ENCODE data around the gene EXOC6.

EXOC6 gene

GRCh38 chr10:93027508-93027907 lies 179.2 kb downstream of the EXOC6 start:
- no peak for DNase-seq

GRCh38 chr10:93028883-93029282 lies 180.6 kb downstream of the EXOC6 start:
- DNase-seq: no peak

DNA sequence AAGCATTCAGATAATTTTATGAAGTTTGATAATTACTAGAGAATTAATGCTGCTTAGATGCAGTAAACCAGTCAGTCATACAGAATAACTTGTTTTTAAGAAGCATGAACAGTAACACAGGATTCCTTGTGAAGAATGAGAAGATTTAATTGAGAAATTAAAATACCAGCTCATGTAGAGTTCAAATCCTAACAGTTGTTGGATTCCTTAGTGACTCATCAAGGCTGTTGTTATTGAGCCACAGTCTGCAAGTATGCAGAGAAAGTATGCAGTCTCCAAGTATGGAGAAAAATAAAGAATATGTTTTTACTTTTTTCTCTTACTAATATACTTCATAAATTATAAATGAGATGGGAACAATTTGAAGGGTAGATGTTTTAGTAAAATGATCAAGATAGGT lies 182.1 kb downstream of the EXOC6 start:
- DNase-seq: no peak

- no peak for DNase-seq
These were observed 183.9 kb downstream of the EXOC6 start for GRCh38 chr10:93032105-93032808.

DNA sequence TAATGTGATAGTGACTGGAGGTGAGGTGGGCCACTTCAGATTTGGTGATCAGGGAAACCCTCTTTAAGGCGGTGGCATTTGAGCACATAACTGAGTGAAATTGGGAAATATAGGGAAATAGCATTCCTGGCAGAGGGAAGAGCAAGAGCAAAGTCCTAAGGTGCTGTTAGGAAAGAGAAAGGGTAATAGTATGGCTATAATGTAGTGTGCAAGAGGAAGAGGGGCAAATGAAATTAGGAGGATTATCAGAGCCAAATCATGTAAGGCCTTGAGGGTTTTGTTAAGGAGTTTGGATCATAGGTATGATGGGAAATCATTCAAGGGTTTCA lies 184.5 kb downstream of the EXOC6 start:
- DNase-seq: no peak

- DNase-seq: no peak
These were observed 186.1 kb downstream of the EXOC6 start for GRCh38 chr10:93034426-93034825.

DNA sequence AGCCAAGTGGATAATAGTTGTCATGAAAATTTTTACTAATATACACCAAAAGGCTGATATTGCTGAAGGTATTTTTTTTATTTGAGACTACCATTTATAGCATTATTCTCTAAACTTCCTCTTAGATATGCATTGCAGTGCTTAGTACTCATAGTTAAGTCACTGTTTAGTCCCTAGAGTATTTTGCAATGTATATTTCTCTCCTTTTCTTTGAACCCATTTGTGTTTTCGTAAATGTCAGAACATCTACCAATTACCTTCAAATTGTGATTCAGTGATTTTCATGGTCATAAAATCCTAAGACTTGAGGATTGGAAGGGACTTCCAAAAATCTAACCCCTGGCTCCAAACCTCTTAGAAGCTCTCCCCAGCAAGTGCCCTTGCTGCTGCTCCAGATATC lies 190.8 kb downstream of the EXOC6 start:
- DNase-seq: no peak

DNA sequence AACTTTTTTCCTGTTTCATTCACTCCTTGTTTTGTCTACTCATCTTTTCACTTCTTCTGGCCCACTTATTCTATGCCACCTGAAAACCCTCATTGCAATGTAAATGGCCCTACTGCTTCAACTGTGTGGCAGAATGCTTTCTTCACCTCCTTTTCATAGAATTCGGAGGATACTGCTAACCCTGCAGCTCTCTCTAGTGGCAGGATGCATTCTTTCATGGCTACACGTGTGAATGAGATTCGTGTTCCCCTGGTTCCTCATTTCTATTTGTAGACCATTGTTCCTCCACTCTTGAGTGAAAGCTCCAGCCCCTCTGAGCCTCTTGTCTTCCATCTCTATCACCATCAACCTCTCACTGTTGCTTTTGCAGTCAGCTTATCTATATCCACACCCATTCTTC lies 191.4 kb downstream of the EXOC6 start:
- peak in 1 of 2 experiments; percentile 31 for DNase-seq

GRCh38 chr10:93054486-93054885 lies 206.2 kb downstream of the EXOC6 start:
- DNase-seq: no peak

DNA sequence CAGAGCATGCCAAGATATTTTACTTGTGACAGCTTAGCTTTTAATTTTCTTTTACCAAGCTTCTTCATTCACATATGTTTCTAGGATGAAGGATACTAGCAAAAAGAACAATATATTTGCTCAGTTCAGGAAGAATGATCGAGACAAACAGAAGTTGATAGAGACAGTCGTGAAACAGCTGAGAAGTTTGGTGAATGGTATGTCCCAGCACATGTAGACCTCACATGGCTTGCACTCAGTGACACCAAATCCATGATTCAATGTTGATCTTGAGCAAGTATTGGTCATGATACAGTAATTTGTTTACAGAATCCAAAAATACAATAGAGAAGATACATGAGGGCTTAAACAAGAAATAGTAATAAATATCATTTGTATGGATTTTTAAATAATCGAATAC lies 209.8 kb downstream of the EXOC6 start:
- DNase-seq: peak in 1 of 2 experiments; percentile 8

DNA sequence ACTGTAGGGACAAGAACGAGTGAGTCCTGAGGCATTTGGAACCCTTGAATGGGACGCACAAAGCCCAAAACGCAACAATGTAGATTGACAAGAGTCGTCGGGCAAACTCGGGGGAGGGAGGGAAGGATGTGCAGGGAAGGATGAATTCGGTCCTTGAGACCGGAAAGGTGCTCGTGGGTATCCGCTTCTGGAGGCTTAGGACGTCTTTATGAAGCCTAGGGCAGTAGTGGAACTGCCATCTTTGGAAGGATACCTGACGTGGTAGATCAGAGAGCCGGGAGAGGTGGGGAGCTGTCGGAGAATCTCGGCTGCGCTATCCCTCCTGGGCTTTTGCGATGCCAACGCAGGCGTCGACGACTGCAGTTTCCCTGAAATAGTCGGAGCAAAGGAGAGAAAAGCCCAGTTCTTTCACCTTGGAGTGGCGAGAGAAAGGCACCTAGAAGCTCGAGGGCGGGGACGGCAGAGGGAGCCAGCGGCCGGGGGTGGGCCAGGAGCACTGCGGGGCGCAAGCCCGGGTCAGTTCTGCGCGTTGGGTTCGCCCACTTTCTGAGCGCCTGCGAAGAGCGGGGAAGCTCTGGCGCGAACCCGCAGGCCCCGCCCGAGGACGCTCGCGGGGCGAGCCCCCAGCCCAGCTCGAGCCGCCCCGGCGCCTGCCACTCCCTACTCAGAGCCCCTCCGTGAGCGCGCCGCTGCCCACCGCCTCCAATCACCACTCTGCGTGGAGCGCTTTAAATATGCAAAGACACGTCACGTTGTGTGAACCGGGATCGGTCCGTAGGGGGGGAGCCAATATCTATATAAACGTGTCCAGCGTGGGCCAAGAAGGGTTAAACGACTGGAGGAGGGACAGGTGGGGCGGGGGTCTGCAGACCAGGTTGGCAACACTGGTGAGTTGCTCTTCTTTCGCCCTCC lies 211.9 kb downstream of the EXOC6 start, which contains the start of gene CYP26C1:
Gene CYP26C1, plus strand, starts transcription at position 824 of the 912 bp plus-strand sequence. CDS start 466 bp downstream, outside the sequence.
- no peak for DNase-seq

DNA sequence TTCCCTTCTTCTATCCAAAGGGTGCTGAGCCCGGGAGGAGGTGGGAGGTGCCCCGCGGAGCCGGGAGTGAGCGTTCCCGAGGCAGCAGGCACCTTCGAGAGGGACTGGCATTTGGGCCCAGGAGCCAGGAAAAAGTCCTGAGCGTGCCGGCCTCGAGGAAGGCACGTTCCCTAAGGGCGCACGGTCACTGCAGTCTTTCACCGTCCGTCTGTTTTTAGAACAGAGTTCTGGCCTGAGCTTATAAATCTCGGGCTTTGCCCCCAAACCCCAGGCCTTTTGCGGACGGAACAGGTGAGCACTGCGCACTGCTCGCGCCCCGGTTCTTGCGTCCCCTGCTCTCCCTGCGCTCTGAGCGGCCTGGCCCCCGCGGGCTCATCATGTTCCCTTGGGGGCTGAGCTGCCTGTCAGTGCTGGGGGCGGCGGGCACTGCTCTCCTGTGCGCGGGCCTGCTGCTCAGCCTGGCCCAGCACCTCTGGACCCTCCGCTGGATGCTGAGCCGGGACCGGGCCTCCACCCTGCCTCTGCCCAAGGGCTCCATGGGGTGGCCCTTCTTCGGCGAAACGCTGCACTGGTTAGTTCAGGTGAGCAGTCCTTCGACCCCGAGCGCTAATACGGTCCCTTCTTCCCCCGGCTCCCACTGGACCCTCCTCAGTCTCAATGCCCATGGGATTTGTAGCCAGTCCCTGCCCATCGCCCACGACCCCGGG lies 212.7 kb downstream of the EXOC6 start:
- no peak for DNase-seq

DNA sequence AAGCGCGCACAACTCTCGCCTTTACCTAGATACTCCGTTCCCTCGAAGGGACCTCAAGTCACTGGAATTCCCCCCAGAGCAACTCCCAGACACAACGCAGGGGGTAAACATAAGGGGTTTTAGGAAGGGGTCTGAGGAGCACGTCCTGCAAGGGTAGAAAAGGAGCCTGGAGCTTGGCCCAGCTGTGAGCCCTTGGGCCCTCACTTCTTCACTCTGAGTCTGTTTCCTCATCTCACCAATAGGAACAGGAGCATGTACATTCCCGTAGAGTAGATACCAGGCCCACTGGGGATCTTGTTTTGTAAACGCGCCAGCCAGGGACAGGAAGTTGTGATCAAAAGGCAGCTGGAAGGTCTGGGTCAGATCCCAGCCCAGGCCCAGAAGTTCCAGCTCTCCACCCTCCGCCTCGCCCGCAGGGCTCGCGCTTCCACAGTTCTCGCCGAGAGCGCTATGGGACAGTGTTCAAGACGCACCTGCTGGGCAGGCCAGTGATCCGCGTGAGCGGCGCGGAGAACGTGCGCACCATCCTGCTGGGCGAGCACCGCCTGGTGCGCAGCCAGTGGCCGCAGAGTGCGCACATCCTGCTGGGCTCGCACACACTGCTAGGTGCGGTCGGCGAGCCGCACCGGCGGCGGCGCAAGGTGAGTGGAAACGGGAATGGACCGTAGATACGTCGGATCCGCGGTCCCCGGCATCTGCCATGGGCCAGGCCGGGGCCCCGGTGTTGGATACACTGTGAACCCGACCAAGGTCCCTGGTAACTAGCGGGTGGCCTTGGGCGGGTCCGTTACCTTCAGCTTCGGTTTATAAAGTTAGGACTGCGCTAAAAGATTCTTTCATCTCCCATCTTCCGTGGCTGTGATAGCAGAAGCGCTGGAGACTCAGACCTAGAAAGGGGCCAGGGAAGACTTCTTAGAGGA lies 213.5 kb downstream of the EXOC6 start:
- DNase-seq: no peak

GRCh38 chr10:93062514-93063143 lies 214.3 kb downstream of the EXOC6 start:
- no peak for DNase-seq

DNA sequence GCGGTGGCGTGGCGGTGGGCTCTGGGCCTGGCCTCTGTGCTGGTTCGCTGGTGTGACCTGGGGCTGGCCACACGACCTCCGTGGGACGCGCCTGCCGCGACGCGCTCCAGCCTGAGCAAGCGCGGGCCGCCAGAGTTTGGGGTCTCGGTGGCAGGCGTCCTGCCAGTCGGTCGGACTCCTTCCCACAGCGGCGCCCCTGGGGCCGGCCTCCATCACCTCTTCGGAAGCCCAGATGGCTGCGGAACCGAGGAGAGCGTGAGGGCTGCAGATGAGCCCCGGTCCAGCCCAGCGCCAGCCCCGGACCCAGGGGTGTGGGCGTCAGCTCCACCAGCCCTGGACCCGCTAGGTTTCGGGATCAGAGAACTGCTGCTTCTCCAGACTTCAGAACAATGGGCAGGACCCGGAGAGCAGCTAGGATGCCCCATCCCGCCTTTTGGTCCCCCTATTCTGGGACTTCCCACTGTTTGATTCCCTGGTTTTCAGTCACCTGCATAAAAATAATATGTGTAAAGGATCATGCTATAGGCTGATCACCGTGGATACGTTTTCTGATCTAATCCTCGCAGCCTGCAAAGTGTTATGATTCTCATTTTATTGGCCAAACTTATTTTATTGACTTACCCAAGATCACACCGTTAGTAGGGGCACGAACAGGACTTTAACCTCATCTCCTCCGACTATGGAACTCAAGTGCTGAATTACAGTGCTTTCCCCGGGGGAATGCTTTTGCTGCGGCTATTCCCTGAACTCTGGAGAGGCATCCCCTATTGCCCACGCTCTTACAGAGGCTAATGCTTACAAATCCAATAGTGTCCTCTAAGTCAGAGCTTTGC lies 215.0 kb downstream of the EXOC6 start:
- no peak for DNase-seq

DNA sequence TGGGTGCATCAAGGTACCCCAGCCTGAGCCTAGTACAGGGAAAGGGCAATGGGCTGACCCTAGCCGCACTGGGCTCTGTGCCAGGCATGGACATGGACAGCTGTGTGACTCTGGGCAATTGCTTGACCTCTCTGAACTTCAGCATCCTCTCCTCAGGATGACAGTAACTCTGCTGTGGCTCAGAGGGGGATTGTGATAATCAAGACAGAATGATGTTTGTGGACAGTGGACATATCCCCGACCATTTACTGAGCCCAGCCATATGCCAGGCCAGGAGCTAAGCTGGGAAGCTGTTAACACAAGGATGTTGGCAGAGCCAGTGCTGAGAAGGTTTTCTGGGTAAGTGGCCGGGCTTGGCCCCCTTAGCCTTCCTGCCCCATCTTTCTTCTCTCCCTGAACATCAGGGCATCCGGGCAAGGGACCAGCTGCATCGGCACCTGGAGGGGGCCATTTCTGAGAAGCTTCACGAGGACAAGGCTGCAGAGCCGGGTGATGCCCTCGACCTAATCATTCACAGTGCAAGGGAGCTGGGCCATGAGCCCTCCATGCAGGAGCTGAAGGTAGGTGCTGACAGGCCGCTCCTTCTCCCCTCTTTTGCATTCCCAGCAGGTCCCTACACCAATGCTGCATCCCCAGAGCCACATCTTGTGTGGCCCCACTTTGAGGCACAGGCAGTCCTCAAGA lies 215.8 kb downstream of the EXOC6 start:
- DNase-seq: no peak

DNA sequence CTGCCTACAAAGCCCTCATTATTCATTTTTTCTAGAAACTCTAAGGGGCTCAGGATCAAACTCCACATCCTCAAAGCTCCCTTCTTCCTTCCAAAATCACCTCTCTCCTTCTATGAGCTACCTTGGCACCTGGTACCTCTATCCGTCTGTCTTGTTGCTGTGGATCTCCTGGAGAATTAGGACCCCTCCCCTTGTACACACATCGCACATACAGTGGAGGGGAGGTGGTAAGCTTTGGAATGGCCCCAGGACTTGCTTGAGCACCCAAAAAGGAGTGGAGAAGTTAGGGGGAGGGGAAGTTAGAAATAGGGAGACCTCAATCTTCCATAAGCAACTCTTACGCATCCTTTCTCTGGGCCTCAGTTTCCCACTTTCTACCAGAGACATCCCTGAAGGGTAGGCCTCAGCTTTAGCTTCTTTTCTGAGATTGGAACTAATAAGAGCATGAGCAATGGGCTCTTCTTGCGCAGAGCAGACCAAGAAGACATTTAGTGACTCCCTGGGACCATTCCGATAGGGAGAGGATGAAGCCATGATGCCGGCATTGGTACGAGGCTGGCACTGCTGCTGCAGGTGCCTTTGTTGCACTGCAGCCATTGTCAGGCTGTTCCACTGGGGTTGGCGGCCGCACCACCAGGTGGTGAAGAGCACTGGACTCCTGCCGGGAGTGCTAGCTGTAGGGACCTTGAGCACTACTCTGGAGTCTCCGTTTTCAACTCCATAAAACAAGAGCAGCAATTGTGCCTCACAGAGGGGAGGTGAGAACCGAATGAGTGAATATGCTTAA lies 216.7 kb downstream of the EXOC6 start:
- DNase-seq: no peak

GRCh38 chr10:93065675-93066543 lies 217.6 kb downstream of the EXOC6 start:
- no peak for DNase-seq

DNA sequence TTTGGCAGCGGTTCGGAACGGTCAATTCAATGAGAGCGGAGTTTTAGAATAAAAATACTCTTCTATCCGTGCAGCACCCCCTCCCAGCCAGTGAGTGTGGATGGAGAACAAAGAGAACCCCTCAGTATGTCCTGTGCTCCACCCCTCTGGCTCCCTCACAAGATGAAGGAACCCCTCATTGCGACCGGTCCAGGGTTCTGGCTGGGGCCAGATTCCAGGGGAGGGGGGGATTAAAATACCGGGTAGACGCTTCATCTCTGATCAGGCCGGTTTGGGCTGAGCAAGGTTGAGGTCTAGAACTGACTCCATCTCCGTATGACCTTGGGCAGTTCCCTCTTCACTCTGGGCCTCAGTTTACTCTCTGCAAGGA lies 218.2 kb downstream of the EXOC6 start:
- no peak for DNase-seq
